Activated CD8-positive, alpha-beta memory T cell treated with anti-CD3 and anti-CD28 coated beads for 24 hours (primary cell): ENCODE measurements around the gene FCRL1.

Experiments
- DNase-seq: peaks from one replicate; pipeline ENCODE4 v3.0.0-alpha.2; 2020

FCRL1 gene

DNA sequence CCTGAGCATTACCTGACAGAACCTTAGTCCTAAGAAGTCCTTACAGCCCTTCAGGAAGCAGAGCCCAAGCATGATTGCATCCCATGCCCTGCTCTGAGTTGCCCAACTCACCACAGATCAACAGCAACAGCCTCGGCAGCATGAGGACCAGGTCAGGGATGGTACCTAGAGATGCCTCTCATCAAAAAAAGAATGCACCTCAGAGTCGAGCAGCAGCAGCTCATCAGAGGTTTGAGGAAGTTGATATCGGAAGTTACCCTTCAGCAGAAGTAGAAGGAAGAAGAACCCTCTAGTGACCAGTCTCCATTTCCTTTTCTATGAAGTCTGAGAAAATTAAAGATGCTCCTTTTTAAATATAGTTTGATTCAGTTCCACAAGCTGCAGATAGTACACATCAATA is at the start of gene FCRL1:
TSS of gene FCRL1 (minus strand) at position 225 of the 400 bp plus-strand sequence. CDS start at position 142, 83 bp downstream.
- no peak for DNase-seq

GRCh38 chr1:157868654-157869053 is 48.7 kb upstream of the FCRL1 start:
- no peak for DNase-seq

DNA sequence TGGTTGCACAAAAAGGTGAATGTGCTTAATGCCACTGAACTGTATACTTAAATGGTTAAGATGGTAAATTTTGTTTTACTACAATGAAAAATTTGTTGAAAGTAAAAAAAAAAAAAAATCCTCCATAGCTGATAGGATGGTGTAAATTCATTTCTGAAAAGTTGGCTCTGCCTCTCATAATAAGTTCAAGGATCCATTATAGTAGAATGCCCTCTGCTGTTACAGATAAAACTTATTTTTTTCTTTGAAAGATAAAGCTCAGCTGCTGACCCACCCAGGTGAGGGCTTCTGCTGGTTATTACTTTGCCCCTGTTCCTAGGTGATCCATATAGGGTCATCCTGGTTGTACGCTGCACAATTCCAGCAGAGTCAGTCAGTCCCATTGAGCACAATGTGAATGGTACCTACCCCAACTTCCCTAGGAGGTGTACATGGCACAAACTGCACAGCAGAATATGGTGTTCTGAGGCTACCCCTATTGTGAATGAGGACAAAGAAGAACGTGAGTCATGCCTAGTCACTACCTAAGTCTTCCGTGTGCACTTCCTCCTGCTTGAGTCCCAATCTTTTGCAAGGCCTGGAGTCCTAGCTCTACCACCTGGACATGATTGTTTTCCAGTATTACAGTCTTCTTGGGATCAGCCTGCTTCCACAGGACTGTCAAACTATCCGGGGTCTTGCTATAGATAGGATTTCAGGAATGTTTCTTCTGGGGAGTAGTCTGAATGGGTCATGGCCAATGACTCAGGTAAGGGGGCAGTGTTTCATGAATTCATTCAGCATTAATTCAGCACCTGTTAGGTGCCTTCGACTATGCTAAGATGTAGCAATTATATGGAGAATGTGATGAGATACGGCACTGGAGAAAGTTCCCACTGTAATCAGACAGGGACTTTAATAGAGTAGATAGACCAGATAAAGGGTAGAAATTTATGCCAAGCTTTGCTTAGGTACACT is 42.5 kb upstream of the FCRL1 start:
- DNase-seq, result no peak

- DNase-seq, result no peak
Observed at GRCh38 chr1:157856538-157856937, 36.6 kb upstream of the FCRL1 start.

GRCh38 chr1:157852476-157852875 is 32.6 kb upstream of the FCRL1 start:
- no peak for DNase-seq

- no peak for DNase-seq
Observed at GRCh38 chr1:157849229-157849875, 29.4 kb upstream of the FCRL1 start.

- DNase-seq, result no peak
Observed at GRCh38 chr1:157844089-157844830, 24.3 kb upstream of the FCRL1 start.

DNA sequence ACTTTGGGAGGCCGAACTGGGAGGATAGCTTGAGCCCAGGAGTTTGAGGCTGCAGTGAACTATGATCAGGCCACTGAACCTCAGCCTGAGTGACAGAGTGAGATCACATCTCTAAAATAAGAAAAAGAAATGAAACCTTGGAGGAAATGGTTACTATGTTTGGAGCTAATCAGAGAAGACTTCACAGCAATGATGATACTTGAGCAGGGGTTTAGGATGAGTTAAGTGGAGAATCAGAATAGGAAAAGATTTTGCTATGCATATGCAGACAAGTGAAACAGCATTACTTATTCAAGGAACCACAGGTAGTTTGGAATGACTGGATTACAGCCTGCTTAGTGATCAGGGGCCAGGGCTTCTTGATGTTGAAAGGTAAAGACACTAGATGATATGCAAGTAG is 23.0 kb upstream of the FCRL1 start:
- no peak for DNase-seq

DNA sequence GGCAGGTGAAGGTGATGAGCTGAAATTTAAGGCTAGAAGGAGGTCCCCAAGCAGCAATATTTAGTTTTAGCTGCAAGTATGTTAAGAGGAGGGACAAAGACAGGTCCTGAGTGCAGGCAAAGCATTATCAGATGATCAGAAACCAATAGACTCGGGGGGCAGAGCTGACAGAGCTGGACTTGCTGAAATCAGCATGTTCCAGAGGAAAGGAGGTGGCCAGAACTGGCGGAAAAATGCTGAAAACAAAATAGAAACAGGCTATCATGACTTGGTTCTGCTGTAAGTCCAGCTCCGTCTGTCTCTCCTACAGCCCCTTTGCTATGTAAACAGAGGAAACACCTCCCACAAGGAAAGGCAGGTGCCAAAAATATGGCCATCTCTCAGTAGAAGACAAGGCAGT is 21.8 kb upstream of the FCRL1 start, which contains the start of gene CD5L:
TSS of gene CD5L (minus strand) at position 101 of the 400 bp plus-strand sequence. CDS start 107 bp downstream, outside the sequence.
- no peak for DNase-seq

DNA sequence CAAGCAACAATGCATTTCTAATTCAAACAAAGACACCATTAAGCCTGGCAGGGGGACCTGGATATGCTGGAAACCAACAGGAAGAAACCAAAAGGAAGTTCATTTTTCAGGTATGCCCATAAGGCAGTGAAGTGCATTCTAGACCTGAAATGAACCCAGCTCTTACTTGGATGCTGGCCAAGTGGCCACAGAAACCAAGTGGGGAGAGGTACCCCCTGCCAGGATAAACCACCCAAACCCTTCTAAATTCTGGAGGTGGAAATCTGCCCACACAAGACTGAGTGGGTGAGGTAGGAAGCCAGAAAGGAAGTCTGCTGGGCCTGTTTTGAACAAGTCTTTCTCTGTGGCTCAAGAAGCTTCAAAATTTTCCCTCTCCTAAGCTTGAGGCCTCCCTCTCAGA is 19.0 kb upstream of the FCRL1 start:
- DNase-seq, result no peak

DNA sequence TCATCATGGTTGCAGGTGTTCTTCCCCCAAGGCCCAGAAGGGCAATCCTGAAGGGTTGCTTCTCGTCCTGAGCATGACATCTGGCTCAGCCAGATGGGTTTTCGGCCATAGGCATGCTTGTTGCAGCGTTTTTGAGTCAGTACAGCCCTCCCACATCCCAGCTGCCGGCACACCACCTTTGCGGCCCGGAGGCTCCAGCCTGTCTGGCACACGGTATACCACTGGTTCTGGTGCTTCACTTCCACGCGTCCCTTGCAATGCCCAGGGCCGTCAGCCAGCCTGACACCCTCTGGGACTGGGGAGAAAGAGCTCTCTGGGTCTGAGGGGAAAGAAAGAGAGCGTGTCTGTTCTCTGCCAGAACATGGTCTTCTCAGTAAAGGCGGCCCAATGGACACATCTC is 14.5 kb upstream of the FCRL1 start:
- DNase-seq, result no peak

DNA sequence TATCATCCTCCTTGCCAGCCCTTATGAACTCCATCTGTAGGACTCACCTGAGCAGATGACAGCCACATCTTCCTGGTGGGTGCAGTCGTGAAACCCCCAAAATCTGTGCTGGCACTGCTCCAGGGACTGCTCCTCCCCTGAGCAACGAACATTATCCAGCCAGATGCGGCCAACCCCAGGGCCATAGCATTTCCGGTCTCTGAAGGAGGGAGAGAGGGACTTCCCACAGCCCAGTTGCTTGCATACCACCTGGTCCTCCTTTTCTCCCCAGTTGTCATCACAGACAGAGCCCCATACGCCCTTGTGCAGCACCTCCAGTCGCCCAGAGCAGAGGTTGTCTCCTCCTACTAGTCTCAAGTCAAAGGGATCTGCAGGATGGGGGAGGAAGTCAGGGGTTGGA is 13.2 kb upstream of the FCRL1 start:
- no peak for DNase-seq

GRCh38 chr1:157831968-157832626 is 12.2 kb upstream of the FCRL1 start:
- DNase-seq, result no peak

GRCh38 chr1:157830887-157831286 is 11.0 kb upstream of the FCRL1 start:
- DNase-seq, result no peak

- no peak for DNase-seq
Observed at GRCh38 chr1:157829711-157830110, 9.8 kb upstream of the FCRL1 start.

- DNase-seq, result no peak
Observed at GRCh38 chr1:157829210-157829609, 9.3 kb upstream of the FCRL1 start.

DNA sequence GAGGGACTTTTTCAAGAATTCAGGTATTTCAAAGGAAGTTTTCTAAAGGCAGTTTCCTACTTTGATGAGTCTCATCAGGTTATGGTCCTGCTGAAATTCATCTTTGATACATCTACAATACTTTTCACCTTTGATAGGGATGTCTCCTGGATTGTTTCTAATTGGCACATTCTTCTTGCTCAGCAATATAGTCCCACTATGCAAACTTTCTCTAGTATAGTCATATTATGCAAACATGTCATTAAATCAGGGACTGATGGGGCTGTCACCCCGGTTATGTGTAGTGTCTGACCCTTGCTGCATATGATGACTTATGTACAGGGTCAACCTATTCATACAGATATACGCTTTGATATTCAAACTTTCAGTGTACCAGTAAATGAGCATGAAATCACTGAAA is 379 bp upstream of the FCRL1 start:
- no peak for DNase-seq

DNA sequence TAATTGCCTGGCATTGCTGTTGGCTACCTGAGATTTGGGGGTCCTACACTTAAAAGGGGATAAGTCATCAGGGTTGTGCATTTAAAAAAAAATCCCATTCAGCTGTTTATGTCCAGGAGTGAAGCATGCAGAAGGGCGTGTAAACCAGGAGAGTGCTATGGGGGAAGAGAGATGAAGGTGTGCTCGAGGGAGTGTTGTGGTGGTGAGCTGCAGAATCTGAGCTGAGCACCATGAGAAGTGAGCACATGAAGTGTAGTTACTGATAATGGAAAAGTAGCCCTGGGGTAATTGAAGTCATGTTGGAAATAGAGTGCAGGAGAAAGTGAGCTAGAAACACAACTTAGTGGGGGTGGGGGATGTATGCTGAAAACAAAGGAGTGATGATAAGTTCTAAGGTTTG is 705 bp downstream of the FCRL1 start:
- no peak for DNase-seq

DNA sequence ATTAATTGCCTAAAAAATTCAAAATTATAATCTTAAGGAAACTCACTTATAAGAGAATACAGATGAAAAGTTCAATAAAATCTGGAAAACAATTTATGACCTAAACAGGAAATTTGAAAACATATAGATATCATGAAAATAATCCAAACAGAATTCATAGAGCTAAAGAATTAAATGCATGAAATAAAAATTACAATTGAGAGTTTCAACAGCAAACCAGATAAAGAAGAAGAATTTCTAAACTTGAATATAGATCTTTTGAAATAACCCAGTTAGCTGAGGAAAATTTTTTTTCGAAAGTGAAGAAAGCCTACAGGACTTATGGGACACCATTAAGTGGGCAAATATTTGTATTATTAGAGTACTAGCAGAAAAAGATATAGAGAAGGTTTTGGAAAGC is 6.7 kb downstream of the FCRL1 start:
- DNase-seq, result no peak

DNA sequence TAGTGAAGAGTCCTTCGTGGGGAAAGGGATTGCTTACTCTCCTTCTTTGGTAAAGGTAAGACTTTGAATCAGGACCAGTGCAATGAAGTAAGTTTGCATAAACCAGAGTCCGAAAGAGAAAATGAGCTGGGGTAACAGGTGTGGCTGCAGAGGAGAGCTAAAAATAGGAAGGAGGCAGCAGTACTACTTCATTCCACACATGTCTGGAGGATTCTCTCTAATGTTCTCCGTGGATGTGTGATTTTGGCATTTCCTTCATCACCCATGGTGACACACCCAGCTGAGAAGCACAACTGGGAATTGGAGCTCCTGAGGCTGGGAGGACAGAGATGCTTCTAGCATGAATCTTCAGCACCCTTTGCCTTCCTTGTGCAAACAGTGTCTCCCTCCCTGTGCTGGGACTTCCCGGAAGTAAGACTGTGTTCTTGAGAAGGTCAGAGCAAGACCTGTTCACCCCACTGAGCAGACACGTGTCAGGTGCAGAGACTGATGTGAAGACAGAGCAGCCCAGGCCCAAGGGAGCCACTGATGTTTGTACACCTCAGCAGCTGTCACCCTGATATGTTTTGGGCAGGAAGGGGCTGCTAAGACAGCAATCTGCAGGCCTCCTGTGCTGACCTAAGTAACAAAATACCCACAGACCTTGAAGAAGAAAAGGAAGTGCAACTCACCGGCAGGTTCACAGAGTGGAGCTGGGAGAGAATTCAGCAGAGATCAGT is 13.3 kb downstream of the FCRL1 start:
- DNase-seq, result no peak

DNA sequence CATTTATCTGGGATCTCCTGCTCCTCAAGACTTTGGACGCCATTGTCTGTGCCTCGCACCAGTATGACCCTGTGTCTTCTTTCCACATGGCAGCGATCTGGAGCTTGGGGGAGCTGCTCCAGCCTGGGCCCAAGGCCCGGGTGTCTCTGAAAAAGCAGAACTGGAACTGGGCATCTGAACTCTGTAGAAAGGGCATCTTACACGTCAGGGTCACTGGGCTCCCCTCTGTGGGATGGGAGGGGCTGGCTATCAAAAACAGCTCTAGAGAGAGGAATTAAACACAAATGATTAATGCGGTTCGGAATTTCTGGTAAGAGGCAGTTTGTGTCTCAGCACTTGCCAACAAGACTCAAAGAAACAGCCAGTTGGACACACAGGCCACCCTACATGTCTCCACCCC is 16.1 kb downstream of the FCRL1 start:
- DNase-seq, result no peak

DNA sequence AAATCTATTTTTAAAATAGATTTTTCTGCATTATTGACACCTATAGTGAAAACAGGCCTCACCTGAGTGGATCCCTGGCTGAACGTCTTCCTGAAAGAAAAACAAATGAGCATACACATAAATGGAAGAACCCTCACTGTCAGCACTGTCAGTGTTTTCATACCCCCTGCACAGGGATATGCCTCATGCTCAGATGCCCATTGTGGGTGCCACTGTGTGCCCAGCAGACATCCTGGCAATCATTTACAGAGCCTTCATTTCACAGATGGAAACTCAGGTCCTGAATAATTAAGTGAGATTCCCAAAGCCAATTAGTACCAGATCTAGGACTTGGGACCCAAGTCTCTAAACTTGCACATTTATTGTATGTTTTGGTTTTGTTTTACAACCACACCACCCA is 19.9 kb downstream of the FCRL1 start:
- DNase-seq, result no peak
